ENCODE data around the gene STK32C. TPM values are rescaled to one million over a fixed set of nuclear protein-coding genes. Genes with fewer than 3 reads are reported as not detected.

STK32C gene
- total RNA-seq, 4 donors from 2014 or later = 1.3 to 5.6 (median 4.7) TPM

DNA sequence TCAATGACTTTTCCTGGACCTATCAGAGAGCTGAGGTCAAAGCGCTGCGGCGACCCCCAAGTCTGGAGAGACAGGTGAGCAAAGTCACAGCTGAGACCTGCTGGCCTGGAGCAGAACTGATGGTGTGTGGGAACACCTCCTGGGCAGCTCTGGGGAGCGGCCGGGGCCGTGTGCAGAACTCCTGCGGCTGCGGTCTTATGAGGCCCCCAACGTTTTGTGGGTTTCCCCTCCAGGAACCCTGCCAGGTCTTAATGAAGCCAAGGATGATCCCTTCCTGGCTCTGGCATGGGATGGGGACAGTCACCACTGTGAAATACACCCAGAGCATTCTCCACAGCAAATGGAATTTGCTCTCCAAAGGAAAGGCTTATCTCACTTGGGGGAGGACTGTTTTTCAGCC lies 94.9 kb downstream of the STK32C start:
- Histone ChIP-seq H3K27me3 (no peaks in the 10 kb centered on the region), H3K4me1 (no peaks in the 10 kb centered on the region), H3K27ac (no peak overlapping the region), H3K36me3 (no peaks in the 10 kb centered on the region), H3K9me3 (no peaks in the 10 kb centered on the region), H3K4me3 (no peak overlapping the region)
- no peak for DNase-seq (ENCODE audit: low spot score in 2 of 2)
- TF ChIP-seq POLR2A (IDR thresholded peaks at IDR 0.05) (no peak), POLR2AphosphoS5 (IDR thresholded peaks at IDR 0.05) (no peak)
- TF ChIP-seq, protein P1, sequence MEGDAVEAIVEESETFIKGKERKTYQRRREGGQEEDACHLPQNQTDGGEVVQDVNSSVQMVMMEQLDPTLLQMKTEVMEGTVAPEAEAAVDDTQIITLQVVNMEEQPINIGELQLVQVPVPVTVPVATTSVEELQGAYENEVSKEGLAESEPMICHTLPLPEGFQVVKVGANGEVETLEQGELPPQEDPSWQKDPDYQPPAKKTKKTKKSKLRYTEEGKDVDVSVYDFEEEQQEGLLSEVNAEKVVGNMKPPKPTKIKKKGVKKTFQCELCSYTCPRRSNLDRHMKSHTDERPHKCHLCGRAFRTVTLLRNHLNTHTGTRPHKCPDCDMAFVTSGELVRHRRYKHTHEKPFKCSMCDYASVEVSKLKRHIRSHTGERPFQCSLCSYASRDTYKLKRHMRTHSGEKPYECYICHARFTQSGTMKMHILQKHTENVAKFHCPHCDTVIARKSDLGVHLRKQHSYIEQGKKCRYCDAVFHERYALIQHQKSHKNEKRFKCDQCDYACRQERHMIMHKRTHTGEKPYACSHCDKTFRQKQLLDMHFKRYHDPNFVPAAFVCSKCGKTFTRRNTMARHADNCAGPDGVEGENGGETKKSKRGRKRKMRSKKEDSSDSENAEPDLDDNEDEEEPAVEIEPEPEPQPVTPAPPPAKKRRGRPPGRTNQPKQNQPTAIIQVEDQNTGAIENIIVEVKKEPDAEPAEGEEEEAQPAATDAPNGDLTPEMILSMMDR (IDR thresholded peaks at IDR 0.05) = no peak
- 93% methylated on average over 8 of the region's 9 CpGs for WGBS

DNA sequence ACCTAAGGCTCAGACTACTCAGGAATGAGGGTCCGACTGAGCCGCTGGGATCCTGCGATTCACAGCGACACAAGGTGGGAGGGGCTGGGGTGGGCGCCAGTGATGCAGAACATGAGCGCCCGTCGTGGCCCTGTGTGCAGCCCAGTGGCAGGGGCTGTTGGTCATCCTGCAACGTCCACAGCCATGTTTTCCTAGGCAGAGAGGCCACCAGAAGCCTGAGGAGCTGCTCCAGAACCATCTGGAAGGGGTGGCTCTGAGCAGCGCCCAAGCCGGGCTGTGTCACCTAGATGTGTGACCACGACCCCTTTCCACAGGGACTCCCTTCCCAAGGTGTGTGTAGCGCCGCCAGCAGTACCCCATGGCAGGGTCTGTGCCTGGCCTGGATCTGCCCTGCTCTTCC lies 96.5 kb downstream of the STK32C start:
- TF ChIP-seq, protein P1 (IDR thresholded peaks at IDR 0.05) = no peak
- TF ChIP-seq POLR2AphosphoS5 (IDR thresholded peaks at IDR 0.05) (no peak), EP300 (IDR thresholded peaks at IDR 0.05) (no peak), POLR2A (IDR thresholded peaks at IDR 0.05) (no peak)
- no peak overlapping the region for H3K27ac ChIP-seq
- H3K36me3 ChIP-seq = no peaks in the 10 kb centered on the region
- WGBS = 97% methylated on average over 12 of the region's 14 CpGs
- H3K9me3 ChIP-seq = no peaks in the 10 kb centered on the region
- no peaks in the 10 kb centered on the region for H3K4me1 ChIP-seq
- no peak overlapping the region for H3K4me3 ChIP-seq
- DNase-seq (ENCODE audit: low spot score in 2 of 2) = no peak
- no peaks in the 10 kb centered on the region for H3K27me3 ChIP-seq

DNA sequence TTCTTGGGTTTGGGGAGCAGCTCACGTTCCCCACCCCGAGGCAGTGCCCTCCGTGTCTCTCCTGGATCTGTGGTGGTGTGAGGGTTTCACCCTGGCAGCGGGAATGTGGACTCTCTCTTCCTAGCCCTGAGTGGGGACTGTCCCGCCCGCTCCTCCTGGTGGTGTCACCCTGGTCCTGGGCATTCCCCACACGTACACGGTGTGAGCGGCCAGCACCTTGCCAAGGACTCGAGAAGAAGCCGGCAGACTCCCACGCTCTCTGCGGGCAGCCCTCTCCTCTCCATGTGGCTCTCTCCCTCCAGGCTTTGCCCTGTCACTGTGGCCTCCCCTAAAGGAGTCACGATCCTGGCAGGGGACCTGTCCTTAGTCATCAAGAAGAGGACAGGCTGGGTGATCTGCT lies 97.0 kb downstream of the STK32C start:
- WGBS = 98% methylated on average over 13 of the region's 14 CpGs
- TF ChIP-seq POLR2AphosphoS5 (IDR thresholded peaks at IDR 0.05) (no peak), EP300 (IDR thresholded peaks at IDR 0.05) (no peak), POLR2A (IDR thresholded peaks at IDR 0.05) (no peak)
- TF ChIP-seq, protein P1 (IDR thresholded peaks at IDR 0.05) = no peak
- Histone ChIP-seq H3K27me3 (no peaks in the 10 kb centered on the region), H3K36me3 (no peaks in the 10 kb centered on the region), H3K4me1 (no peaks in the 10 kb centered on the region), H3K4me3 (no peak overlapping the region), H3K27ac (no peak overlapping the region), H3K9me3 (no peaks in the 10 kb centered on the region)
- DNase-seq (ENCODE audit: low spot score in 2 of 2) = no peak

DNA sequence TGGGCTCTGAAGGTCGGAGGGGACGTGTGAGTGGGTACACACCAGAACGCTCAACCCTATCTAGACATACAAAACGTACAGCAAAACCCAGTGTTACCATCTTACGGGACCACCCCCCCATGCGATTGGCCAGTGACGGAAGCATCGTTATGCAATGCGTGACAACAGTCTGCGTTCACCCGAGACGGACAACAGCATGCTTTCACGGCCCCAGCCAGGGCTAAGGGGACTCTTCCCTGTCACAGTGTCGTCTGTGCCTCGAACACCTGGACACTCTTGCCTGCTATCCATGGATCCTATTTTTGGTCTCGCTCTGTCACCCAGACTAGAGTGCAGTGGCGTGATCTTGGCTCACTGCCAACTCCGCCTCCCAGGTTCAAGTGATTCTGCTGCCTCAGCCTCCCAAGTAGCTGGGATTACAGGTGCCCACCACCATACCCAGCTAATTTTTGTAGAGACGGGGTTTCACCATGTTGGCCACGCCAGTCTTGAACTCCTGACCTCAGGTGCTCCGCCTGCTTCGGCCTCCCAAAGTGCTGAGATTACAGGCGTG lies 97.7 kb downstream of the STK32C start:
- Histone ChIP-seq H3K4me3 (no peak overlapping the region), H3K4me1 (no peaks in the 10 kb centered on the region), H3K27ac (no peak overlapping the region), H3K27me3 (no peaks in the 10 kb centered on the region), H3K9me3 (no peaks in the 10 kb centered on the region), H3K36me3 (no peaks in the 10 kb centered on the region)
- 83% methylated on average over 12 of the region's 23 CpGs for WGBS
- TF ChIP-seq, protein P1 (IDR thresholded peaks at IDR 0.05) = no peak
- TF ChIP-seq POLR2AphosphoS5 (IDR thresholded peaks at IDR 0.05) (no peak), EP300 (IDR thresholded peaks at IDR 0.05) (no peak), POLR2A (IDR thresholded peaks at IDR 0.05) (no peak)
- no peak for DNase-seq (ENCODE audit: low spot score in 2 of 2)

DNA sequence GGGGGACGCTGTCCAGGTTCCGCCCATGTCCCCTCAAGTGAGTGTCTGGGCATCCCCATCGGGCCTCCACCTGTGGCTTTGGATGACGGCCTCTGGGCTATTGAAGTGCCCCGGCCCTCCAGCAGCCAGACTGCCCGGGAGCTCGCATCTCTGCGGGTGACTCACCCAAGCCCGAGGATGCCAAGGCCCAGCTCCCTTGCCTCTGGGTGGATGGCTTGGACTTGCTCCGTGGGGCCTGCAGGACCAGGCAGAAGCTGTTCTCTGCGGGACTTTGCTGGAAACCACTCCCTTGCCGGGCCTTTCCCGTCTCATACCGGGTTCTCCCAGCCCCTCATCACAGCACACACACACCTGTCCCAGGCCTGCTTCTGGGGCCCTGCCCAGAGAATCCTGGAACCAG lies 98.6 kb downstream of the STK32C start:
- DNase-seq (ENCODE audit: low spot score in 2 of 2) = no peak
- TF ChIP-seq POLR2A (IDR thresholded peaks at IDR 0.05) = no peak
- TF ChIP-seq EP300 (IDR thresholded peaks at IDR 0.05) = no peak
- TF ChIP-seq POLR2AphosphoS5 (IDR thresholded peaks at IDR 0.05) = no peak
- TF ChIP-seq, protein P1 (IDR thresholded peaks at IDR 0.05) = no peak
- WGBS = 80% methylated on average over 14 of the region's 14 CpGs
- no peaks in the 10 kb centered on the region for H3K36me3 ChIP-seq
- H3K4me1 ChIP-seq = no peaks in the 10 kb centered on the region
- no peaks in the 10 kb centered on the region for H3K27me3 ChIP-seq
- no peaks in the 10 kb centered on the region for H3K9me3 ChIP-seq
- H3K4me3 ChIP-seq = no peak overlapping the region
- H3K27ac ChIP-seq = no peak overlapping the region

All from suprapubic skin (tissue), 4 donors.